Suppressor macrophage (primary cell): ENCODE results near the gene GLP2R.

Source experiments
- DNase-seq, 4 experiments: peaks; one replicate each; pipeline ENCODE4 v3.0.0-alpha.2; 2020 to 2022

GLP2R gene

DNA sequence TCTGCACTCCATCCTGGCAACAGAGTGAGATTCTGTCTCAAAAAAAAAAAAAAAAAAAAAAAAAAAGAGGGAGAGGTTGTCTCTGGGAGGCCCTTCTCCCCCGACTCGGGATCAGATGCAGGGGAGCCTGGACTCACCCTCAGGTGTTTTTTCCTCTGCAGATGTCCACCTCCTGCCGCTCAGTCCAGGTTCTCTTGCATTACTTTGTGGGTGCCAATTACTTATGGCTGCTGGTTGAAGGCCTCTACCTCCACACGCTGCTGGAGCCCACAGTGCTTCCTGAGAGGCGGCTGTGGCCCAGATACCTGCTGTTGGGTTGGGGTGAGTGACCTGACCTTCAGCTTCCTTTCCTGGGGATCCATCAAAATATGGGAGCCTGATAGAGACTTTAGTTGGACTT is 34.1 kb downstream of the GLP2R start:
- DNase-seq = no peak

DNA sequence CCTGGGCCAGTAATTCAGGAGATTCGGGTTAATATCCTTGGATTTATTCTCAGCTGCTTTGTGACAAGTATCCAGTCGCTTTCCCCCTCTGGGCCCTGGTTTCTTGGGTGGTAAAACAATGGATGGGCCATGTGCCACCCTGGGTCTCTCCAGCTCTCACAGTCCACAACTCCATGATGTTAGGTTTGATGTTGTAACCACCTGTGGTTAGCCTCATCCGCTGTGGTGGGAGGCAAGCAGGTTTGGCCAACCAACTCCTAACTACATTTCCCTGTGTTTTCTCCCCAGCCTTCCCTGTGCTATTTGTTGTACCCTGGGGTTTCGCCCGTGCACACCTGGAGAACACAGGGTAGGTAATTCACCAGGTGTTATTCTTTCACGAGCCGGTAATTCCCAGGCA is 35.1 kb downstream of the GLP2R start:
- no peak for DNase-seq

DNA sequence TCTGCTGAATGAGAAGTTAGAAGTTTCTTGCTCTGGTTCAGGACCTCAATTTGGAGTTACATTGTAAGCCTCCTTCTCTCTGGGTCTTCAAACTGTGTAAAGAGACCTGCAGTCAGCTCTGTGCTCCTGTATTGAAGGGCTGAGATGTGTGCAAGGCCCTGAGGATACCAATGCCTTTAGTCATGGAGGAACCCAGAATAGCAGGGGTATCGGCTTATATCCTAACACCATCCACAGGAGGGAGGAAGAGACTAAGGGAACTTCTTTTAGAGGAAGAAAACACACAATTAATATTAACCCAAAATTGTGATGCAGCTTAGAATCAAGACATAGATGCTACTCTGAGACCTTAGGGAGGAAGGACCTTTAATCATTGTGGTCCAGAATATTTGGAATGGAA is 36.5 kb downstream of the GLP2R start:
- peak; percentile 14 to 58 (median 39) for DNase-seq

- DNase-seq = no peak
Measured at GRCh38 chr17:9862949-9863348, 37.2 kb downstream of the GLP2R start.

DNA sequence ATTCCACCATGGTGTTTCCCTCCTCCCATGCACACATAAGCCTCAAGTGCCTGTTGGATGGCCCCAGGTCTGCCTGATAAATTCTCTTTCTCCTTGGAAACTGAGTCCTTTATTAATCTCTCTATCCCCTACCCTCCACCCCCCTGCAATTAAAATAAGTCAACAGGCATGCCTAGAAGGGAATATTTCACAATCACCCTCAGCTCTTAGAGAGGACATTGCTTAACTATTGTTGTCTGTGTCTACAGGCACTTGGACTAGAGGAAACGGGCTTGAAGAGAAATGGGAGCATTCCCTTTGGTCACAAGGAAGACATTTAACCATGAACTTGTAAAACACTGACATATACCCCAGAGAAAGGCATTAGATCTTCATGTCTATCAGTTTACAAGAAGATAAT is 39.9 kb downstream of the GLP2R start:
- peak; percentile 35 to 82 (median 60) for DNase-seq

DNA sequence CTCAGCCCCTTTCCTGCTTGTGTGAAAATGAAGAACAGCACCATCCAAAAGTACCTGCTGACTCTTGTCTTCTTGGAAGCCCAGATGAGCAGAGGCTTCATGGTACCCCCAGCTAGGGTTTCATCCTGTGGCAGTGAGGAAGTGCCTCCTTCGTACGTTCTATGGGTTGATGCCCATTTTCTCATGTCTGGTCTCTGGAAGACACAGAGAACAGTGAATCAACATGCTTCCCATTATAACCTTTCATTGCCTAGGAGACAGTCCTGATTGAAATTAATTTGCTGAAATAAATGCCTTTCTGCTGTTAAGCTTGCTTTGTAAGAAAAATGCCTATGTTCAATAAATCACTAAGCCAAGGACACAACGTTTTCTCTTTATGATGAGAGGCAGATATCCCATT is 42.8 kb downstream of the GLP2R start:
- DNase-seq = no peak

GRCh38 chr17:9872852-9873251 is 47.1 kb downstream of the GLP2R start:
- DNase-seq = no peak

GRCh38 chr17:9874722-9875121 is 49.0 kb downstream of the GLP2R start:
- DNase-seq = no peak

GRCh38 chr17:9875441-9875840 is 49.7 kb downstream of the GLP2R start:
- peak; percentile 35 to 73 (median 50) for DNase-seq

GRCh38 chr17:9878356-9878755 is 52.6 kb downstream of the GLP2R start:
- DNase-seq = peak; percentile 38 to 69 (median 61)

- peak; percentile 47 to 89 (median 66) for DNase-seq
Measured at GRCh38 chr17:9878786-9879525, 53.2 kb downstream of the GLP2R start.

DNA sequence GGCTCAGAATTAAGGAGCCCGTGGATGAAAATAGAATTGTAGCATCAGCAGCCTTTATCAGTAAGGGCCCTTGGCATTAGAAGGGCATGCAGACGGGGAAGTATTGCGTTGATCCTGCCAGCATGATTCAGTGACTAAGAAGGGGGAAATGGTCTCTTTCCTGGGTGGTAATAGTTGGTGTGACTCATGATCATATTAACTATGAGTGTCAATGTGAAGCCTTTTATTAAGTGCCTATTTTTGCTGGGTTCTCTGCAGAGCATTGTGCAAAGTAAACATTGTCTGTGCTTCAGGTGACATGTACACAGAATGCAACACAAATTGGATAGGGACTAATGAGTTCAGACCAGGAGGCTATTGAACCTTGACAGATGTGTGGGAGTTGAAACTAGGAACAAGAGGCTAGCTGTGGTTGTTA is 54.9 kb downstream of the GLP2R start:
- DNase-seq = peak; percentile 84 to 95 (median 88)

GRCh38 chr17:9883451-9883850 is 57.7 kb downstream of the GLP2R start:
- no peak for DNase-seq

DNA sequence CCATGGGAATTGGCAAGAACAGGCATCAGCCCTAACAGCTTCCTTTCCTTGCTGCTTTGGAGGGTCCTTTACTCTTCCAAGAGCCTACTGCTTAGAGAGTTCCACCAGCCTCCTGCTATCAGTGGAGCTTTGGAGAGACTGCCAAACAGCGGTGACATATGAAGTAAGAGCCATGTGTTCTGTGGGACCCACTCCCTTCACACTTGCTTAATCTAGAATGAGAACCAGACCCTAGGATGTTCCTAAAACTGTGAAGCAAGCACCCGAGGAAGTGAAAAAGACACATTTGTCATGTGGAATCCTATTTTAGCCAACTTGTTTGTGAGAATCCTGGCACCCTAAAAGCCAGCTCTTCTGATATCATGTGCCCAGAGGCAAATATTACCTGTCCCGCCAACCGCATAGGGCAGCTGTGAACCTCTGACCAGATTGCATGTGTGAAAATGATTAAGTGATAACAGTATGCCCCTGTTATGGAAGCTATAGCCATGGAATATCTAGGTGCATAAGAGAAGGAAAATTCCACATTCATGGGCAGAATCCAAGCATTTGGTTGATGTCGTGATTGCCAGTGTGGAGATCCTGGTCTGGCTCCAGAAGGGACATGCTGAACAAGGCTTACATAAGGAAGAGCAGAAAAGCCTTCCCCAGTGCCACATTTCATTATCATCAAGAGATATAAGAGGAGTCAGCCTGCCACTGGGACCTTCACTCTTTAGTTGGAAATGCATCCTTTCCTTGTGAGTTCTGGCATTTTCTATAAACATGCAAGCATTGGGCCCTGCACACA is 60.6 kb downstream of the GLP2R start:
- peak; percentile 43 to 80 (median 64) for DNase-seq

DNA sequence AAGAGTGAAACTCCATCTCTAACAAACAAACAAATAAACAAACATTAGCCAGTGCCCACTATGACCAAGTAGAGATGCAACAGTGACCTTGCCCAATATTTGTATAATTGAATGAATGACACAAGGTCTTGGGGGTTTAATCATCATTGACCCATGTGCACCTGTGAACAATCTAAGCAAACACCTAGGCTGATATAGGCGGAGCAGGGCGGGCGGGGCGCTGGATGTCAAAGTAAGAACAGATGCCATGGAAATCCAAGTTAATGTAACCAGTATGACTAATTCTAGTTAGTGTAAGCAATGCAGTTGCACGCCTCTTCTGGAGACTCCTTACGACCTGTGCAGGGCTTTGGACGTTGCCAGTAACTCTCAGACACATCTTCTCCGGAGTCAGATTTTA is 61.8 kb downstream of the GLP2R start:
- DNase-seq = no peak

DNA sequence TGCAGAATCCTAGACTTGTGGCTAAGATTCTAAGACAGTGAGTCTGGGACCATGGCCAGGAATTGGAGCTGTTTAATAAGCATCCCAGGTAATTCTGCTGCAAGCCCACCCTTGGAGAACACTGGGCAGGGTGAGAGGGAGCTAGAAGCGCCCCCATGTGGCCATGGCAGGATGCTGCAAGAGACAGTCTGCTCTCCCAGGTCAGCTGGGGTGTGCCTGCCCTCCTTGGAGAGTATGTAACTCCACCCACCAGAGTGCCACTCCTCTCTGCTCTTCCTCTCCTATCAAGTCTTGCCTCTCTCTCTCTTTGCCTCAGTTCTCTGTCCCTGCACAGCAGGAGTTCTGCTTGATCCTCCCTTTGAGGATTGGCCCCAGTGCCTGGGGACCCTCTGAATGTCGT is 64.4 kb downstream of the GLP2R start:
- peak; percentile 66 to 80 (median 70) for DNase-seq

DNA sequence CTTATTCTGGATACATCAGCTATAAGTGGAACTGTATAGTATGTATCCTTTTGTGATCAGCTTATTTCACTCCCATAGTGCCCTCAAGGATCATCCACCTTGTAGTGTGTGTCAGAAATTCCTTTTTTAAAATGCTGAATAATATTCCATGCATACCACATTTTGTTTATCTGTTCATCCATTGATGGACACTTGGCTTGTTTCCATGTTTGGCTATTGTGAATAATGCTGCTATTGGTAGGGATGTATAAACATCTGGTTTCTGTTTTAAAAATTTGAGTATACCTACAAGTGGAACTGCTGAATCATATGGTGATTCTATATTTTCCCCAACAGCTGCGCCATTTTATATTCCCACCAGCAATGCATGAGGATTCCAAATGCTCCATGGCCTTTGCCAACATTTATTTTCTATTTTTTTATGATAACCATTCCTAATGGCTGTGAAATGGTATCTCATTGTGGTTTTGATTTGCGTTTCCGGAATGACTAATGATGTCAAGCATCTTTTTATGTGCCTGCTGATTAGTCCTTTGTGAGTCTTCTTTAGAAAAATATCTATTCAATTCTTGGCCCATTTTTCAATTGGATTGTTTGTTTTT is 67.8 kb downstream of the GLP2R start:
- no peak for DNase-seq

GRCh38 chr17:9894231-9894630 is 68.5 kb downstream of the GLP2R start:
- no peak for DNase-seq

DNA sequence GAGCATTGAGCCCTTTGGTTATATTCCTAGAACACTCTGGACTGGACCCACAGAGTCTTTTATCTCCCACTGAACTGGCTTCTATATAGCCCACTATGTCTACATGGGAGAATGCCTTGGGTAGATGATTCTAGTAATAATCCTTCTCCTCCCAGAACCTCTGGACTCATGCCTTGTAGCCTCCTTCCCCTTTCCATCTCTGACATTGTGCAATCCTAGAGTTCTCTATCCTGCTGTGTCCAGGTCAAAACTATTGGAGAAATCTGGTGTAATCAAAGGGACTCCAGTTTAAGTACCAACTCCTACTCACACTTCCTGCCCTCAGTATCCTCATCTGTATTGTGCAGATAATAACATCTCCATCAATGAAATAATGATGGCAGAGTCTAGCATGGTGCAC is 70.2 kb downstream of the GLP2R start:
- peak; percentile 32 to 75 (median 56) for DNase-seq

DNA sequence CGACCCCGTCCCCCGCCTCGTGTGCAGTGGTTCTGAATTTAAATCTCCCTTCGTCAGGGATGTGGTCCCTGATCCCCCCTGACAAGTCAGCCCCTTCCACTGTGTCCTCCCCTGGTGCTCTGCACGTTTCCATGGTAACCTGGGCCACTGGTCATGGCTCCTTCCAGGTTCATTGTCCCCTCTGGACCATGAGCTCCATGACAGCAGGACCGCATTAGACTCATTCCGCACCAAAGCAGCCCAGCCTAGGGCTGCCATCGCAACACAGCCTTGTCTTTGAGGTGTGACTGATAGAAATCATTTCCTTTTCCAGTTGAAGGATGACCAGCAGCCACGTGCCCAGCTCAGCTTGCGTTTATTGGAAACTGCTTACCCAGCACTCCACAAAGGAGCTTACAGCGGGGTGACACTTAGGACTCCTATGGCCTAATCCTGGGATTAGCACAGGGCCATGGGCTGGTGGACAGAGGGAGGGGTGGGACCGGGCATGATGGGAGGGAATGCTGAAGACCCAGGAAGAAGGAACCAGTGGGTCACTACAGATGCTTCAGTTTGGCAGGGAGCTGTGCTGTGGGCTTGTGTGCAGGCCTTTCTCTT is 71.7 kb downstream of the GLP2R start:
- DNase-seq = peak in 1 of 4 experiments; percentile 9

- no peak for DNase-seq
Measured at GRCh38 chr17:9898812-9899211, 73.1 kb downstream of the GLP2R start.

DNA sequence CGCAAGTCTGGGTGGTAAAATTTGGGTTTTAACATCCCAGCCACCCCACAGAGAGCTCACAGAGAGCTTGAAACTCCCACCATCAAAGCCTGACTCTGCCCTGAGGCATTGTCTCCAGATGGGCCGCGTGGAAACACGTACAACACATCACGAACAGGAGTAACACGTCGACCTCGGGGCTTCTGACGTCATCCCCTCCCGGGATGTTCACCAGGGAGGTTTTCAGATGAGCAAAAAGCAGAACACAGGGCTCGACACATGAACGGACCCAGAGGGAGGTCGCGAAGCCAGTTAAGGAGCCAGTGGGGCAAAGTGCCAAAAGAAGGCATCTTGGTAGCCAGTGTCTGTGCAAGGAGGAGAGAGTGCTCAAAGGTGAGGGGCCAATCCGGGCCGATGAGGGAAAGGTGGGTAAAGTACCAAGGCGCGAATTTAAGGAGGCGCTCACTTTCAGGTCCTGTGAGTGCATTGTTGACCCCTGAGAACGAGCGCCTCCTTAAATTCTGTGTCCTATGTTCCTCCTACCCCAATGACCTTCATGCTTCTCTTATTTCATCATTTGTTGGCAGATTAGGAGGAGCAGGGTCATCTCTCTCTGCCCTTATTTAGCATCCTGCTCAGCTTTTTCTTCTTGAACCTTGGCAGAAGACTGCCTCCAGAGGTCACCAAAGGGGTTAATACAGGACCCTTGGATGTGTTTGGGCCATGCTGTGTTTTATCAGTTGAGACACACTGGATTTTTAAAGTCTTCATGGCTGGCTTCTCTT is 73.7 kb downstream of the GLP2R start:
- no peak for DNase-seq
